Psoas muscle (tissue), 8 donors: Measurements from ENCODE around the gene FIGNL1. TPM values are rescaled to one million over a fixed set of nuclear protein-coding genes. Genes with fewer than 3 reads are reported as not detected.

Experiments
- ATAC-seq, 4 donors: fragments of 200-7000 bp; cut with Tn5 transposase; one replicate each; pipeline ENCODE4 v1.9.1; 2020; ENCODE audit warnings: moderate library complexity in 3 of 4, mild to moderate bottlenecking in 2 of 4
- DNase-seq, 2 donors: peaks; one replicate each; pipeline ENCODE4 v3.0.0-alpha.2; 2020
- H3K27ac ChIP-seq: fragments of 200-600 bp; one replicate; pipeline ENCODE4 v1.8.0; 2022
- H3K27me3 ChIP-seq, 3 donors: fragments of 200-600 bp in 1 of 3; one replicate each; pipeline versions ENCODE4 v1.6.1 to v1.8.0; 2013 to 2022; ENCODE audit warnings: low read length in 2 of 3, mild to moderate bottlenecking in 2 of 3, moderate library complexity in 1 of 3; ENCODE audit not compliant: insufficient read depth in 3 of 3
- H3K36me3 ChIP-seq, 2 donors: fragments of 200-600 bp in 1 of 2; one replicate each; pipeline versions ENCODE4 v1.6.1 to v1.8.0; 2013 to 2022; ENCODE audit warnings: low read depth in 1 of 2, mild to moderate bottlenecking in 1 of 2, moderate library complexity in 1 of 2; ENCODE audit not compliant: insufficient read depth in 1 of 2
- H3K4me1 ChIP-seq: fragments of 200-600 bp; one replicate; pipeline ENCODE4 v1.8.0; 2022
- H3K4me3 ChIP-seq: fragments of 200-600 bp; one replicate; pipeline ENCODE4 v1.8.0; 2022; ENCODE audit warnings: mild to moderate bottlenecking
- H3K9me3 ChIP-seq: fragments of 200-600 bp; one replicate; pipeline ENCODE4 v1.8.0; 2022
- CTCF ChIP-seq: fragments of 200-600 bp; IDR thresholded peaks from one replicate; pipeline ENCODE4 v1.8.0; 2022; ENCODE audit warnings: antibody characterized with exemption
- WGBS, 3 donors: extraction: QIAGEN DNeasy Blood & Tissue Kit; methylation state at CpG; one replicate each; pipeline versions ENCODE4 v1.1.6 to v1.1.7; 2013; 5-methylcytosine and 5-hydroxymethylcytosine counted together
- intact Hi-C, 2 donors: fragments of 100-400 bp; cut with DNase I; formaldehyde crosslinking; loops; one replicate each; pipeline versions ENCODE4 v1.11.0 to v1.14.2; 2022
- polyA plus RNA-seq, 3 donors: library from polyadenylated mRNA; stranded (reverse); fragments of 200-250 nt; gene quantifications; one replicate each; pipeline ENCODE4 v1.2.3, GENCODE V29; 2013
- total RNA-seq, 4 donors: library from RNA; stranded (reverse); fragmentation: NEBNext Ultra II Directional in 2 of 4; extraction: Animal tissue kit (Norgen Biotek cat#: 25700) in 2 of 4; gene quantifications; one replicate each; pipeline versions ENCODE4 v1.2.1 to v1.2.4, GENCODE V29; 2021 to 2023
- donor health status: healthy with polysubstance abuse.
- donor health status: DM: no; HTN: no; CAD: no; lungs with moderate emphysema.
- donor health status: Bipolar disorder and iron deficiency.
- donor health status: healthy.
- donor health status: DM: yes; HTN: yes; CAD: no.
- donor health status: DM: no; HTN: no; CAD: no.
- donor health status: DM: no; HTN: no; CAD: no.
- donor health status: DM: yes; HTN: yes; CAD: no.

Gene FIGNL1
- total and polyA plus RNA-seq, 7 donors = 2.7 to 13.4 (median 7.9) TPM

GRCh38 chr7:50454968-50455367 lies 4.8 kb upstream of the FIGNL1 start:
- Histone ChIP-seq H3K9me3 (no peaks in the 10 kb centered on the region), H3K4me3 (no peak overlapping the region), H3K27ac (no peak overlapping the region), H3K4me1 (no peaks in the 10 kb centered on the region), H3K27me3 (no peaks in the 10 kb centered on the region), H3K36me3 (no peaks in the 10 kb centered on the region)
- WGBS, 3 donors = 56 to 75% (median 60%) methylated on average over 5 of the region's 5 CpGs
- no peak for DNase-seq
- intact Hi-C loops = no loop called here
- no peak for ATAC-seq
- TF ChIP-seq CTCF = no peak

- peak in 1 of 2 donors; percentile 59 for DNase-seq
- Histone ChIP-seq H3K4me3 (peak overlapping the region; percentile 69), H3K27ac (peak overlapping the region; percentile 70), H3K4me1 (peaks cover 6% of the 10 kb centered on the region), H3K9me3 (no peaks in the 10 kb centered on the region), H3K36me3 (peaks cover 0 to 25% of the 10 kb centered on the region in 2 donors), H3K27me3 (no peaks in the 10 kb centered on the region)
- peak; percentile 18 to 60 (median 32) for ATAC-seq
- TF ChIP-seq CTCF = no peak
- intact Hi-C loops = no loop called here
- WGBS, 3 donors = 14 to 19% (median 16%) methylated on average over 32 of the region's 32 CpGs
These were observed 461 bp upstream of the FIGNL1 start for GRCh38 chr7:50450590-50451032.

- peak overlapping the region; percentile 70 for H3K27ac ChIP-seq
- ATAC-seq = no peak
These were observed 659 bp downstream of the FIGNL1 start for GRCh38 chr7:50449501-50449880.

DNA sequence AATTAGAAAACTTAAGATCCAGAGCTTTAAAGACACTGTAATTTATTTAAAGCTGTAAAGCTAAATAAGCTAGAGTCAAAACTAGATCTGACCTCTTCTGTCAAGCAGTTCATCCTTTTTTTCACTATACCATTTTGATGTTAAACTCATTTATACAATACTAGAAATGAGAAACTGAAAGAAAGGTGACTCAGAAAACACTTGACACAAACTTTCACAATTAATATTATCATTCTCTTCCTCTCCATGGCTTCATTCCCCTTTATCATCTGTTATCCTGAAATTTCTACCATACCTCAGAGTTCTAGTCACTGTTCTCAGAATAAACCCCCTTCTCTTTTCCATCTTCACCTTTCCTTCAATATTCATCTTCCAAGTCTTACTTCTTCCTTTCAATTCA lies 1.3 kb downstream of the FIGNL1 start:
- DNase-seq (no peak), ATAC-seq (no peak)
- TF ChIP-seq CTCF = no peak
- Histone ChIP-seq H3K36me3 (peaks cover 3 to 38% of the 10 kb centered on the region in 2 donors), H3K4me3 (peak overlapping the region; percentile 69), H3K9me3 (no peaks in the 10 kb centered on the region), H3K4me1 (peaks cover 6% of the 10 kb centered on the region), H3K27ac (no peak overlapping the region), H3K27me3 (no peaks in the 10 kb centered on the region)
- intact Hi-C loops = no loop called here

More at GRCh38 chr7:50449501-50449880, 659 bp downstream of the FIGNL1 start:
- peak overlapping the region; percentile 69 for H3K4me3 ChIP-seq
- no peak for DNase-seq
- peaks cover 6% of the 10 kb centered on the region for H3K4me1 ChIP-seq
- H3K27me3 ChIP-seq = no peaks in the 10 kb centered on the region
- H3K36me3 ChIP-seq = peaks cover 3 to 33% of the 10 kb centered on the region in 2 donors
- H3K9me3 ChIP-seq = no peaks in the 10 kb centered on the region
- TF ChIP-seq CTCF = no peak
- intact Hi-C loops = no loop called here
- 10 to 13% (median 13%) methylated on average over 5 of the region's 5 CpGs for WGBS, 3 donors

GRCh38 chr7:50446542-50446960 lies 3.6 kb downstream of the FIGNL1 start:
- Histone ChIP-seq H3K4me1 (peaks cover 6% of the 10 kb centered on the region), H3K36me3 (peaks cover 3 to 51% of the 10 kb centered on the region in 2 donors), H3K9me3 (no peaks in the 10 kb centered on the region), H3K27me3 (no peaks in the 10 kb centered on the region), H3K27ac (no peak overlapping the region), H3K4me3 (no peak overlapping the region)
- no peak for TF ChIP-seq CTCF
- DNase-seq (no peak), ATAC-seq (peak in 2 of 4 donors; percentile 37 to 42)
- intact Hi-C loops = no loop called here
- WGBS, 3 donors = 71 to 77% (median 76%) methylated on average over 4 of the region's 4 CpGs
